ENCODE measurements around the gene IGF1R. TPM values are rescaled to one million over a fixed set of nuclear protein-coding genes. Genes with fewer than 3 reads are reported as not detected.

Gene IGF1R
- total and polyA plus RNA-seq, 2 of the 13 experiments (the other 11 are each of a cell fraction or from before 2014, with no cell fraction given), result 15.9 to 18.4 TPM

- no peak for TF ChIP-seq ZHX2 (IDR thresholded peaks at IDR 0.05; ENCODE audit: low read depth)
- TF ChIP-seq ZHX2 (CRISPR knock-in tag; IDR thresholded peaks at IDR 0.05; ENCODE audit: borderline replicate concordance), result no peak
- TF ChIP-seq ZBTB40 (IDR thresholded peaks at IDR 0.05), result no peak
- TF ChIP-seq ZBTB40 (CRISPR knock-in tag; IDR thresholded peaks at IDR 0.05), result no peak
- no peak for TF ChIP-seq TGIF2 (CRISPR knock-in tag; IDR thresholded peaks at IDR 0.05)
- TF ChIP-seq CTCF (CRISPR knock-in tag; IDR thresholded peaks at IDR 0.05), result no peak
- TF ChIP-seq ZBTB2 (CRISPR knock-in tag; IDR thresholded peaks at IDR 0.05; ENCODE audit: low read depth), result no peak
- TF ChIP-seq ZNF382 (CRISPR knock-in tag; IDR thresholded peaks at IDR 0.05; ENCODE audit: borderline replicate concordance), result no peak
Observed at GRCh38 chr15:98683831-98684230, 35.5 kb downstream of the IGF1R start (continued).
